GM23338 (cell line): Measurements from ENCODE around the gene CHRDL2. TPM values are rescaled to one million over a fixed set of nuclear protein-coding genes. Genes with fewer than 3 reads are reported as not detected.

Source experiments
- CREB1 ChIP-seq: fragments of 250-450 bp; sonication (Bioruptor Pico); IDR thresholded peaks from 2 replicates; pipeline ENCODE4 v1.5.0; 2020; ENCODE audit warnings: low read depth, mild to moderate bottlenecking, moderate library complexity
- EZH2 ChIP-seq: fragments of 200-600 bp; sonication (generic); IDR thresholded peaks from one replicate; pipeline ENCODE4 v1.8.0; 2017; ENCODE audit warnings: antibody characterized with exemption, mild to moderate bottlenecking, low read depth; ENCODE audit not compliant: unreplicated experiment
- EZH2phosphoT487 ChIP-seq: fragments of 200-600 bp; sonication (generic); IDR thresholded peaks from one replicate; pipeline ENCODE4 v1.8.1; 2018; ENCODE audit warnings: antibody characterized with exemption; ENCODE audit not compliant: unreplicated experiment
- JUNB ChIP-seq: IDR thresholded peaks from one replicate; pipeline ENCODE4 v1.6.1; 2016; ENCODE audit warnings: antibody characterized with exemption; ENCODE audit not compliant: unreplicated experiment
- POLR2AphosphoS5 ChIP-seq: IDR thresholded peaks from 2 replicates; pipeline ENCODE4 v1.6.1; 2016; ENCODE audit warnings: antibody characterized with exemption, low read depth
- ZNF114 ChIP-seq: fragments of 250-450 bp; sonication (Bioruptor Pico); IDR thresholded peaks from 2 replicates; pipeline ENCODE4 v1.5.0; 2020; ENCODE audit warnings: mild to moderate bottlenecking, moderate library complexity
- ZNF462 ChIP-seq: fragments of 250-450 bp; sonication (Bioruptor Pico); IDR thresholded peaks from 2 replicates; pipeline ENCODE4 v1.5.0; 2020; ENCODE audit warnings: mild to moderate bottlenecking, moderate library complexity
- polyA plus RNA-seq: library from polyadenylated mRNA; unstranded; fragments of >200 nt; fragmentation: Nextera tagmentation; extraction: Ambion mirVana; gene quantifications from 2 replicates; pipeline ENCODE4 v1.2.1, GENCODE V29; 2016
- total RNA-seq: library from RNA; depleted of rRNA; stranded (reverse); fragments of >200 nt; shearing (Covaris generic); gene quantifications from 2 replicates; pipeline ENCODE4 v1.2.3, GENCODE V29; 2014
- TF ChIP-seq, protein P1 (sequence below): IDR thresholded peaks from 2 replicates; pipeline ENCODE4 v1.6.1; 2016; ENCODE audit warnings: antibody characterized with exemption
- TF ChIP-seq, protein P2 (sequence below), 2 experiments: fragments of 200-600 bp in 1 of 2; sonication (generic) in 1 of 2; conservative IDR thresholded peaks; 2 replicates each; pipeline versions ENCODE4 v1.5.1 to v1.6.1; 2016 to 2017; ENCODE audit warnings: antibody characterized with exemption in 2 of 2, low read depth in 2 of 2, mild to moderate bottlenecking in 2 of 2, moderate library complexity in 1 of 2

Gene CHRDL2
- total and polyA plus RNA-seq, 2 experiments from 2014 or later = 0.21 TPM; not detected in 1

DNA sequence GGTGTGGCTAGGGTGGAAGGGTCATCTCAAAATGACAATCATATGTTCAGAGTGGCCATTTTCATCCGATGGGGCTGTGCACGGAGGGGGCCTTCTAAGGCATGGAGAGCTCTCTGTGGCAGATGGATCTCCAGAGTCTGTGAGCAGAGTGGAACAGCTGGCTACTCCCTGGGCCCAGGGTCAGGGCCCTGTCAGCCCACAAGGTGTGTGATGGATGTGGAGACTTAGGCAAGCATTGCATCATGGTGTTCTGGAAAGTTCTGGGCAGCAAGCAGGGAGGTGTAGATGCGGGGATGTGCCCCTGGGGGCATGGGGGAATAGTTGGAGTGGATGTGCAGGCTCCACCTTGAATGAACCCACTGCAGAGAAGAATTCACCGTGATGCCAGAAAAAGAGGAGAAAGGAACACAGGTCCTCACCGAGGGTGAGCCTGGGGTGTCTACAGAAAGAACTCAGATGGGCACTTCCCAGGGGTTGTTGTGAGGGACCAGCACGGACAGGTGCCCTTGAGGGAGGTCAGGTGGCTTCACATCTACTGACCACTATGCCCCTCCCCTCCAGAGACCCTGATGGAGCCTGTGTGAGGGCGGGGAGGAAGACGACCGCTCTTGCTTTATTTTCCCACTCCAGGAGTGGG lies 51.1 kb downstream of the CHRDL2 start (continued):
- no peak for TF ChIP-seq ZNF462 (CRISPR knock-in tag)
- TF ChIP-seq JUNB = no peak
- no peak for TF ChIP-seq ZNF114 (CRISPR knock-in tag)
- TF ChIP-seq EZH2phosphoT487 = no peak
- TF ChIP-seq EZH2 = no peak
- TF ChIP-seq, protein P1, sequence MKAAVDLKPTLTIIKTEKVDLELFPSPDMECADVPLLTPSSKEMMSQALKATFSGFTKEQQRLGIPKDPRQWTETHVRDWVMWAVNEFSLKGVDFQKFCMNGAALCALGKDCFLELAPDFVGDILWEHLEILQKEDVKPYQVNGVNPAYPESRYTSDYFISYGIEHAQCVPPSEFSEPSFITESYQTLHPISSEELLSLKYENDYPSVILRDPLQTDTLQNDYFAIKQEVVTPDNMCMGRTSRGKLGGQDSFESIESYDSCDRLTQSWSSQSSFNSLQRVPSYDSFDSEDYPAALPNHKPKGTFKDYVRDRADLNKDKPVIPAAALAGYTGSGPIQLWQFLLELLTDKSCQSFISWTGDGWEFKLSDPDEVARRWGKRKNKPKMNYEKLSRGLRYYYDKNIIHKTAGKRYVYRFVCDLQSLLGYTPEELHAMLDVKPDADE = no peak
- no peak for TF ChIP-seq POLR2AphosphoS5
- TF ChIP-seq, protein P2, sequence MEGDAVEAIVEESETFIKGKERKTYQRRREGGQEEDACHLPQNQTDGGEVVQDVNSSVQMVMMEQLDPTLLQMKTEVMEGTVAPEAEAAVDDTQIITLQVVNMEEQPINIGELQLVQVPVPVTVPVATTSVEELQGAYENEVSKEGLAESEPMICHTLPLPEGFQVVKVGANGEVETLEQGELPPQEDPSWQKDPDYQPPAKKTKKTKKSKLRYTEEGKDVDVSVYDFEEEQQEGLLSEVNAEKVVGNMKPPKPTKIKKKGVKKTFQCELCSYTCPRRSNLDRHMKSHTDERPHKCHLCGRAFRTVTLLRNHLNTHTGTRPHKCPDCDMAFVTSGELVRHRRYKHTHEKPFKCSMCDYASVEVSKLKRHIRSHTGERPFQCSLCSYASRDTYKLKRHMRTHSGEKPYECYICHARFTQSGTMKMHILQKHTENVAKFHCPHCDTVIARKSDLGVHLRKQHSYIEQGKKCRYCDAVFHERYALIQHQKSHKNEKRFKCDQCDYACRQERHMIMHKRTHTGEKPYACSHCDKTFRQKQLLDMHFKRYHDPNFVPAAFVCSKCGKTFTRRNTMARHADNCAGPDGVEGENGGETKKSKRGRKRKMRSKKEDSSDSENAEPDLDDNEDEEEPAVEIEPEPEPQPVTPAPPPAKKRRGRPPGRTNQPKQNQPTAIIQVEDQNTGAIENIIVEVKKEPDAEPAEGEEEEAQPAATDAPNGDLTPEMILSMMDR (conservative IDR thresholded peaks at IDR 0.05; ENCODE audit: low read depth in 2 of 2) = no peak
- no peak for TF ChIP-seq CREB1 (CRISPR knock-in tag)
